Adipose tissue (tissue), 3 donors: Measurements from ENCODE around the gene BTRC. TPM values are rescaled to one million over a fixed set of nuclear protein-coding genes. Genes with fewer than 3 reads are reported as not detected.

Experiments
- H3K27ac ChIP-seq: one replicate; pipeline ENCODE4 v1.5.1; 2013; ENCODE audit warnings: low read depth, low read length
- WGBS, 3 donors: extraction: QIAGEN DNeasy Blood & Tissue Kit; methylation state at CpG; one replicate each; pipeline ENCODE4 v1.1.7; 2013; 5-methylcytosine and 5-hydroxymethylcytosine counted together
- polyA plus RNA-seq, 3 donors: library from polyadenylated mRNA; stranded (reverse); fragments of 200-250 nt; gene quantifications; one replicate each; pipeline ENCODE4 v1.2.3, GENCODE V29; 2013
- donor health status: healthy with polysubstance abuse.
- donor health status: Bipolar disorder and iron deficiency.
- donor health status: healthy.

The BTRC gene
- polyA plus RNA-seq, 3 donors, result 3.7 to 4.9 (median 4.4) TPM

DNA sequence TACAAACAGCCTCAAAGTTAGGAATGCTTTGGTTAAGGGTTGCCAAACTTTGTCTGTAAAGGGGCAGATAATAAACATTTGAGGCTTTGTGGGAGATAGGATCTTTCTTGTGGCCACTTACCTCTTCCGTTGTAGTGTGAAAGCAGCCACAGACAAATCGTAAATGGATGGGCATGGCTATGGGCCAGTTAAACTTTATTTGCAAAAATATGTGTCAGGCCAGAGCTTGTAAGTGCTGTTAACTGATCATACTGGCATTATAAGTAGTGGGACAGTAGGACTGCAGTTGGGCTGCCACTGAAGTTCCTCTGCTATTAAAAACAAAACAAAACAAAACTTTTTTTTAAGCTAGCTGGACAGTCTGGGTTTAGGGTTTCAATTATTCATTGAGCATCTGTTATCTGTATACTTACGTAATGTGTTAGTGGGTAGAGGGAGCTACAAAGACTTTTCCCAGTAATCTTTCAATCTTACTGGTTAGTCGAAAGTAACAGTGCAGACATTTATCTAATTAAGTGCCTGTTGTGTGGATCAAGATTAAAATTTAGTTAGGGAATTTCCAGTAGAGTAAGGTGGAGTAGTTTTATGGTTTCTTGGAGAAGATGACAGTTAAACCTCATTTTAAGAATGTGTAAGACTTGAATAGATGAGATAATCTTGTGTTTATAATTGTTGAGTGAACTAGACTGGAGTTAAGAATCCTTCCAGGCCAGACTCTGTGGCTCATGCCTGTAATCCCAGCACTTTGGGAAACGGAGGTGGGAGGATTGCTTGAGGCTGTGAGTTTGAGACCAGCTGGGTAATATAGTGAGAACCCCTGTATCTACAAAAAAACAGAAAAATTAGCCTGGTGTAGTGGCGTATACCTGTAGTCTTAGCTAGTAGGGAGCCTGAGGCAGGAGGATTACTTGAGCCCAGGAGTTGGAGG, 100.1 kb downstream of the BTRC start:
- no peak overlapping the region for H3K27ac ChIP-seq
- 64 to 85% (median 76%) methylated on average over 6 of the region's 6 CpGs for WGBS, 3 donors

- 93 to 100% (median 93%) methylated on average over 1 of the region's 1 CpG for WGBS, 3 donors
- H3K27ac ChIP-seq, result no peak overlapping the region
These were observed 104.9 kb downstream of the BTRC start for GRCh38 chr10:101458869-101459268.

- H3K27ac ChIP-seq, result no peak overlapping the region
- WGBS, 3 donors, result 90 to 93% (median 91%) methylated on average over 4 of the region's 4 CpGs
These were observed 110.1 kb downstream of the BTRC start for GRCh38 chr10:101464082-101464481.

DNA sequence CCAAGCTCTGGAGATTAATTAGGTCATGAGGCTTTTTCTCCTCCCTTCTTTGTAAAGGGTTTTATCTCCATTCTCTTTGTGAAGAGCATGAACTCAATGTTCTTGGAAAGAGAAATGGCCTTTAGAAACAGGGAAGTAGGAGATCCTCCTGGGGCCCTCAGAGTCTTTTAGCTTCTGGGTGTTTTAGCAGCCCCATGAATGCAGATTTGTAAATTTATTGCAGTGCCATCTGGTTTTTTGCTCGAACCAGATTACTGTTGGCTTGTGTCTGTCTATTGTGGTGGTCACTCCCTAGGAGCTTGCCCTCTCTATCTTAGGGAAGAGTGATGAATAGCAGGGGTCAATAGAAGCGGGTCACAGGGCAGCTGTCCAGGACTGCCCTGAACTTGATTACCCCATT, 110.6 kb downstream of the BTRC start:
- WGBS, 3 donors, result 56 to 79% (median 61%) methylated on average over 2 of the region's 2 CpGs
- no peak overlapping the region for H3K27ac ChIP-seq

- 77 to 86% (median 79%) methylated on average over 5 of the region's 5 CpGs for WGBS, 3 donors
- no peak overlapping the region for H3K27ac ChIP-seq
These were observed 112.3 kb downstream of the BTRC start for GRCh38 chr10:101466016-101466912.

DNA sequence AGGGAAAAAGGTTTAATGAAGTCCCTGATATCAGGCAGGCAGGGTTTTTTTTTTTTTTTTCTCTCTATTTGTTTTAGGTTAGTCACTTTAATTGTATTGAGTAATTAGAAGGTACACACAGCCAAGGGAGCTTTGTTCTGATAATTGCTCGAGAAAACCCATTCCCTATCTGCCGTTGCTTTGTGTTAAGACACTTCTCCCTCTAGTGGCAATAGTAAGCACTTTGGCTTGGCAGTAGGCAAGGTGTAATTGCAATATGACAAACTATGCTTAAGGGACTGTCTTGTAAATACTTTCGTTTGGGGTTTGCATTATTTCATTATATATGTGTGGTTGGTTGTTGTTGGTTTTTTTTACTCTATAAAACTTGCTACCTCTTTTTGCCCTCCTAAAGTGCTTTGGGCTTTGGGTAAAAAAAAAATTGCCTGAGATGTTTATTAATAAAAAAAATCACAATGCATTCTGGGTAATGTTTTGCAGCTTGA, 113.4 kb downstream of the BTRC start:
- 1 to 2% (median 2%) methylated on average over 3 of the region's 3 CpGs for WGBS, 3 donors
- no peak overlapping the region for H3K27ac ChIP-seq

DNA sequence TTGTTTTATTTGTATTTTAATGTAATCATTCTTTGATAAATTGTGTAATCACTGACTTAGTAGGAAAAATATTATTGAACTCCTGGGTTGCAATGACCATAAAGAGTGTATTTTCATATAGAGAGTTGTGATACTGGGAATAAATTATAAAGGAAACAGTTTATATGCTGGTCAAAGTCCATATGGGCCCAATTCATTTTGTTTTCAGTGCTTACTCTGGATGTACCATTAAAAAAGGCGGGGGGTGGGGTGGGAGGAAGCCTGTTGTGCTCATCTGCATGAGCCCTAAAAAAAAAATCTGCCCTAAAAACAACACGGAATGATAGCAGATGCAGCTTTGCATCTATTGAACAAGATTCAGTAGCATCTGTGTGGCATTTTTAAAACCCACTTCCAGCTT, 114.2 kb downstream of the BTRC start:
- H3K27ac ChIP-seq, result no peak overlapping the region
- WGBS, 3 donors, result 81 to 86% (median 83%) methylated on average over 2 of the region's 2 CpGs

- WGBS, 3 donors, result 76 to 89% (median 86%) methylated on average over 3 of the region's 3 CpGs
- no peak overlapping the region for H3K27ac ChIP-seq
These were observed 122.4 kb downstream of the BTRC start for GRCh38 chr10:101476383-101476782.

DNA sequence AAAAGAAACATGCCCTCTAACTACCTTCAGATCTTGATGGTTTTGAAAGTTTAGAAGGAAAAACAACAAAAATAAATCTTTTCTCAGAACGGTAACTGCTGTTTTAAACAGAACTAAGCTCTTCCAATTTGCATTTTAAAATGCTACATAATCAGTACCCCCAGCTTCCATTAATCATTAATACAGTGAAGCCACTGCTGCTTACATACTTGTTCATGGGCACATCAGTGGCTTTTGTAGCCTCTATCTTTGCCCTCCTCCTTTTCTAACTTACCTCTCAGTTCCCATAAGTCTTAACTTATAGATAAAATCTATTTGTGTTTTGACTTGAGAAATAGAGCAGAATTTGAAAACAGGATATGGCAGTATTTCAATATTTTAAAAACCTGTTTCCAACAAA, 125.0 kb downstream of the BTRC start:
- WGBS, 3 donors, result 72 to 83% (median 83%) methylated on average over 1 of the region's 1 CpG
- no peak overlapping the region for H3K27ac ChIP-seq

DNA sequence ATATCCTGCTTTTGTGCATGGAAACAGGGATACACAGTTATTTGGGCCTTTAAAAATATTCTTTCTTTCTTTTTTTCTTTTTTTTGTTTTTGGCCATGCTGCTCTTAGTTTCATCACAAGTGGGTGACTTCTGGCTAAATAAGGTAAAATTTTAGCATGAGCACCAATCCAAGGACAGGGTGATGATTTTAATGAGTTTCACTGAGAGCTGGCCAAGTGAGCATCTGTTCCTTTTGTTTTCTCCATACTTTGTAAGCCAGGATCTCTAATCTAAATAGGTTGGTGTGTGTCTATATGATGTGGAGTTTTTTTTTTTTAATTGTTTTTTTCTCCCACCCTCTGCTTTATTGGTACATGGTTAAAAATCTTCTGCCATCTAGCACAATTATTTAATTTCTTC, 127.3 kb downstream of the BTRC start:
- H3K27ac ChIP-seq, result no peak overlapping the region

GRCh38 chr10:101482568-101482967, 128.6 kb downstream of the BTRC start:
- WGBS, 3 donors, result 93 to 95% (median 95%) methylated on average over 10 of the region's 10 CpGs
- no peak overlapping the region for H3K27ac ChIP-seq

DNA sequence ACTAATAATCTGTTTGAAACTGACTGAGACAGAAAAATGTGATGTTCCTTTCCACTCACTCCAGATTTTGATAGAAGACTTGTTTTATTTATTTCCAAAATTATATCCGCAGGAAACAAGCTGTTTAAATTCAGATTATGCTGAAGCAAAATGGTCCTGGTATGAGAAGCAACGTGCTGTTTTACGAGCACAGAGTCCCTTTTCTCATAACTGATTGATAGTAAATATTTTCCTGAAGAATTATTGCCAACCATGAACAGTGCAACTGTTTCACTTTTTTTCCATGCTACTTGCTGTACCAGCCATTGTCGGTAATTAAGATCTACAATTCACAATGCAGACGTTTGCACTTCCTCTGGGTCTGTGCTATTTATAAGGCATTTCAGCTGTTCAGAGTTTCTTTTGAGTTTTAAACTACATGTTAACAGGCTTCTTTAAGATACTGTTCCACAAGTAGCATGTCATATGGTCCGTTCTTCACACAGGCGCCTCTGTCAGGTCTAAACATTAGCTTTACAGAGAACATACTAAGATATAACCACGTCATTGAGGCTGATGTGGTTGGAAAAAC, 130.3 kb downstream of the BTRC start:
- 87 to 90% (median 89%) methylated on average over 8 of the region's 8 CpGs for WGBS, 3 donors
- H3K27ac ChIP-seq, result no peak overlapping the region

GRCh38 chr10:101485207-101485606, 131.2 kb downstream of the BTRC start:
- WGBS, 3 donors, result 91 to 95% (median 94%) methylated on average over 5 of the region's 5 CpGs
- no peak overlapping the region for H3K27ac ChIP-seq

GRCh38 chr10:101485681-101486554, 132.0 kb downstream of the BTRC start:
- WGBS, 3 donors, result 61 to 78% (median 64%) methylated on average over 23 of the region's 23 CpGs
- no peak overlapping the region for H3K27ac ChIP-seq

DNA sequence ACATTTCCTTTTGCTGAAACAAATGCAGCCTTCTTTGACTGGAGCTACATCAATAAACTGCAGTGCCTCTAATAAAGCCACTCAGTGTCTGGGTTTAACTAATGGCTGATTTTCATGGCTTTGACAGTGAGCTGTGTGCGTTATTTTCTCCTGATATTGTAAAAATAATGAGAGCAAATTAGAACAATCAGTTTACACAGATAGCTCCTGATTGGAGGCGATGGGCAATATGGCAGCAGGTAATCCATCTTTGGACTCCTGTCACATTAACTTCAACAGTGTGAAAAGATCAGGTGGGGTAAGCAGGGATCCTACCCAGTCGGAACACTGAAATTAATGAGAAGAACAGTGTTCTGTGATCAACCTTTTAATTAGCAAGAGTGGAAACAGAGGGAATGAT, 133.4 kb downstream of the BTRC start:
- H3K27ac ChIP-seq, result no peak overlapping the region
- WGBS, 3 donors, result 91 to 100% (median 97%) methylated on average over 3 of the region's 3 CpGs

- WGBS, 3 donors, result 59 to 77% (median 65%) methylated on average over 3 of the region's 3 CpGs
- H3K27ac ChIP-seq, result no peak overlapping the region
These were observed 135.4 kb downstream of the BTRC start for GRCh38 chr10:101489355-101489754.

DNA sequence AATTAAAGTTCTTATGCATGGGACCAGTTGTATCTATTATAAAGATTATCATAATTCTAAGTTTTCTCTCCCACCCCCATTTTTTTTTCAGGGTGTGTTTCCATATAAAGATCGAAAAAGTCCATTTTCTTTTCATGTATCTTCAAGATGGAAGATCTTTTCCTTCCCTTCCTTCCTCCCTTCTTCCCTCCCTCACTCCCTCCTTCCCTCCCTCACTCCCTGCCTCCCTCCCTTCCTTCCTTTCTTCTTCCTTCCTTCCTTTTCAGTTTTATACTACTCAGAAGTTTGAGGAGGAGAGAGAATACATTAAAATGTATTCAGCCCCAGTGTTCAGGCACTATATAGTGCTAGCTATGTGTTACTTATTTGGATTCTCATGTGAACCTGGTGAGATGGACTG, 136.1 kb downstream of the BTRC start:
- no peak overlapping the region for H3K27ac ChIP-seq
- 92 to 95% (median 94%) methylated on average over 1 of the region's 1 CpG for WGBS, 3 donors

DNA sequence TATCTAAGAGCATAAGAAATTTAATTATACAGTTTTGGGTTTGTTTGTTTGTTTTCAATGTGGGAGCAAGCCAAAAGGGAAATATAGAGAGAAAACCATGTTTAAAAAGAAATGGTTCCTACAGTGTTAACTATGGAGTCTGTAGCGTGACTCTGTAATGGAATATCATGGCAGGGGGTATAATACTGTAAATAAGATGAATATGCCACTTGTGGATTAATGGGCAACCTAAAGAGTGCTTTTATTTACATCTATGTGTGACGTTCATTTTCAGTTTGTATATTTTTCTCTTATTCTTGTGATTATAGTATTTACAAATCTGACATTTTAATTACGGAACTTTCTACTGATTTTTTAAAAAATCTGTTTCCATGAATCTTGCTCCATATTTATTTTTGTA, 138.2 kb downstream of the BTRC start:
- WGBS, 3 donors, result 77 to 97% (median 95%) methylated on average over 3 of the region's 3 CpGs
- no peak overlapping the region for H3K27ac ChIP-seq
